Measurements from ENCODE around the gene SMARCA4.

- TF ChIP-seq, protein P1, sequence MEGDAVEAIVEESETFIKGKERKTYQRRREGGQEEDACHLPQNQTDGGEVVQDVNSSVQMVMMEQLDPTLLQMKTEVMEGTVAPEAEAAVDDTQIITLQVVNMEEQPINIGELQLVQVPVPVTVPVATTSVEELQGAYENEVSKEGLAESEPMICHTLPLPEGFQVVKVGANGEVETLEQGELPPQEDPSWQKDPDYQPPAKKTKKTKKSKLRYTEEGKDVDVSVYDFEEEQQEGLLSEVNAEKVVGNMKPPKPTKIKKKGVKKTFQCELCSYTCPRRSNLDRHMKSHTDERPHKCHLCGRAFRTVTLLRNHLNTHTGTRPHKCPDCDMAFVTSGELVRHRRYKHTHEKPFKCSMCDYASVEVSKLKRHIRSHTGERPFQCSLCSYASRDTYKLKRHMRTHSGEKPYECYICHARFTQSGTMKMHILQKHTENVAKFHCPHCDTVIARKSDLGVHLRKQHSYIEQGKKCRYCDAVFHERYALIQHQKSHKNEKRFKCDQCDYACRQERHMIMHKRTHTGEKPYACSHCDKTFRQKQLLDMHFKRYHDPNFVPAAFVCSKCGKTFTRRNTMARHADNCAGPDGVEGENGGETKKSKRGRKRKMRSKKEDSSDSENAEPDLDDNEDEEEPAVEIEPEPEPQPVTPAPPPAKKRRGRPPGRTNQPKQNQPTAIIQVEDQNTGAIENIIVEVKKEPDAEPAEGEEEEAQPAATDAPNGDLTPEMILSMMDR (IDR thresholded peaks at IDR 0.05) = no peak
- peak in 1 of 2 experiments; percentile 64; a peak in 3 of 4 replicates for TF ChIP-seq REST (IDR thresholded peaks at IDR 0.05; ENCODE audit: insufficient read depth in 1 of 2, low read depth in 2 of 2, low read length in 1 of 2)
- no peak for TF ChIP-seq POLR2AphosphoS5 (IDR thresholded peaks at IDR 0.05; ENCODE audit: low read depth, low read length)
- no peak for TF ChIP-seq TCF7L2 (IDR thresholded peaks at IDR 0.05; ENCODE audit: low read depth, low read length)
- TF ChIP-seq SIN3A (IDR thresholded peaks at IDR 0.05; ENCODE audit: borderline replicate concordance, insufficient read depth, low read depth, low read length) = no peak
Observed at GRCh38 chr19:11014403-11014911, 53.6 kb downstream of the SMARCA4 start.

All from Panc1 (cell line).